Measurements from ENCODE around the gene DNAJC11. TPM values are rescaled to one million over a fixed set of nuclear protein-coding genes. Genes with fewer than 3 reads are reported as not detected.
"Not testable (repeated sequence)": the region's sequence is repeated elsewhere in the genome, so short reads cannot be mapped to it uniquely, and the experiment has no call there.

DNAJC11 gene
- total RNA-seq, 1 donor from 2014 or later: 70.3 TPM

- DNase-seq (ENCODE audit: extremely low spot score, unreplicated experiment): no peak
- peaks cover 30% of the 10 kb centered on the region for H3K27me3 Mint-ChIP-seq
- no peaks in the 10 kb centered on the region for H3K36me3 Mint-ChIP-seq
- H3K27ac Mint-ChIP-seq: no peak overlapping the region
- H3K4me3 Mint-ChIP-seq: no peak overlapping the region
- H3K4me1 Mint-ChIP-seq (ENCODE audit: unreplicated experiment): peaks cover 14% of the 10 kb centered on the region
- TF ChIP-seq, protein P1, sequence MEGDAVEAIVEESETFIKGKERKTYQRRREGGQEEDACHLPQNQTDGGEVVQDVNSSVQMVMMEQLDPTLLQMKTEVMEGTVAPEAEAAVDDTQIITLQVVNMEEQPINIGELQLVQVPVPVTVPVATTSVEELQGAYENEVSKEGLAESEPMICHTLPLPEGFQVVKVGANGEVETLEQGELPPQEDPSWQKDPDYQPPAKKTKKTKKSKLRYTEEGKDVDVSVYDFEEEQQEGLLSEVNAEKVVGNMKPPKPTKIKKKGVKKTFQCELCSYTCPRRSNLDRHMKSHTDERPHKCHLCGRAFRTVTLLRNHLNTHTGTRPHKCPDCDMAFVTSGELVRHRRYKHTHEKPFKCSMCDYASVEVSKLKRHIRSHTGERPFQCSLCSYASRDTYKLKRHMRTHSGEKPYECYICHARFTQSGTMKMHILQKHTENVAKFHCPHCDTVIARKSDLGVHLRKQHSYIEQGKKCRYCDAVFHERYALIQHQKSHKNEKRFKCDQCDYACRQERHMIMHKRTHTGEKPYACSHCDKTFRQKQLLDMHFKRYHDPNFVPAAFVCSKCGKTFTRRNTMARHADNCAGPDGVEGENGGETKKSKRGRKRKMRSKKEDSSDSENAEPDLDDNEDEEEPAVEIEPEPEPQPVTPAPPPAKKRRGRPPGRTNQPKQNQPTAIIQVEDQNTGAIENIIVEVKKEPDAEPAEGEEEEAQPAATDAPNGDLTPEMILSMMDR (conservative IDR thresholded peaks at IDR 0.05): no peak
- H3K9me3 Mint-ChIP-seq: no peaks in the 10 kb centered on the region
Measured at GRCh38 chr1:6704746-6705145, 3.1 kb upstream of the DNAJC11 start.

DNA sequence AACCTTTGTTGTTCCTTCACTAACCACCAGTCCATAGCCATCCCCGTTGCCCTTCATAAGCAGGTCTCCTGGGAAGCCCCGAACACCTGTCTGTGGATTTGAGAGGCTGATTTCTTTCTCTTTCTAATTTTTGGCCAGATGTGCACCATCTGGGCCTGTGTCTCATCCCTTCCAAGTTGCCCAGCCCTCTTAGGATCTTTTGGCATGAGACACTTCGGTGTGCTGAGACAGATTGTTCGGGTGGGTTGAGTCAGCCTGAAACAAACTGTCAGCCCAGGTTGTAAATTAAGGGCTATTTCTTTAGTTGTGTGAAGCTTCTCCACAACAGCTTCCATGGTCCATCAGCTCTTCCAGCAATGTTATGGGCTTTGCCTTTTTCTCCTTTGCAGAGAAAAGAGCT lies 1.4 kb upstream of the DNAJC11 start:
- Mint-ChIP-seq H3K36me3 (no peaks in the 10 kb centered on the region), H3K4me3 (peak overlapping the region; percentile 67), H3K27ac (no peak overlapping the region), H3K4me1 (ENCODE audit: unreplicated experiment) (peaks cover 15% of the 10 kb centered on the region), H3K27me3 (peaks cover 16% of the 10 kb centered on the region), H3K9me3 (no peaks in the 10 kb centered on the region)
- TF ChIP-seq, protein P1 (conservative IDR thresholded peaks at IDR 0.05): no peak
- no peak for DNase-seq (ENCODE audit: extremely low spot score, unreplicated experiment)

DNA sequence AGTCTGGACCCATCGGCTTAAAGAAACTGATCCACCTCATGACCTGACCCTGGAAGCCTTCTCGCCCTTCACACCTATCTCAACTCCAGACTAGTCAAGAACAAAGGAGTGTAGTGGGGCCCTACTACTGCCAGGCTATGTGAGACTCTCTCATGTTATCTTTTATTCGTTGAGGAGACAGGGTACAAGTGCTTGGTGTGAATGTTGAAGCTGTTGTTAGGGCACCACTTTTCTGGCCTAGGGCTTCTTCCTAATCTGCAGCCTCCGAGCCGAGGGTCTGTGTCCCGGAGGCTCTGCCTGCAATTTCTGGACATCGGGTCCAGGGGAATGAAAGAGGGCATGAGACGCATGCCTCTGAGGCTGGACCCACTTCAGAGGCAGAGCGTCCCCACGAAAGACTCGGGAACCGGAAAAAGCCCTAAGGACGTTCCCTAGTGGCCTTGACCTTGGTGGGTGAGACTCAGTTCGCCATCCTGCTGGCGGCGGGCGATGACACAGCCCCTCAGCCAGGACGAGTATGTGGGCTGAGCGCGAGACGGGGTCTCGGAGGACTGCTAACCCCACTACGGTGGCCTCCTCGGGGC lies 671 bp downstream of the DNAJC11 start:
- no peaks in the 10 kb centered on the region for H3K27me3 Mint-ChIP-seq
- DNase-seq (ENCODE audit: extremely low spot score, unreplicated experiment): no peak
- H3K27ac Mint-ChIP-seq: peak overlapping the region; percentile 91
- peak overlapping the region; percentile 91 for H3K4me3 Mint-ChIP-seq
- no peaks in the 10 kb centered on the region for H3K36me3 Mint-ChIP-seq
- H3K9me3 Mint-ChIP-seq: no peaks in the 10 kb centered on the region
- TF ChIP-seq, protein P1 (conservative IDR thresholded peaks at IDR 0.05): no peak
- H3K4me1 Mint-ChIP-seq (ENCODE audit: unreplicated experiment): peaks cover 19% of the 10 kb centered on the region

DNA sequence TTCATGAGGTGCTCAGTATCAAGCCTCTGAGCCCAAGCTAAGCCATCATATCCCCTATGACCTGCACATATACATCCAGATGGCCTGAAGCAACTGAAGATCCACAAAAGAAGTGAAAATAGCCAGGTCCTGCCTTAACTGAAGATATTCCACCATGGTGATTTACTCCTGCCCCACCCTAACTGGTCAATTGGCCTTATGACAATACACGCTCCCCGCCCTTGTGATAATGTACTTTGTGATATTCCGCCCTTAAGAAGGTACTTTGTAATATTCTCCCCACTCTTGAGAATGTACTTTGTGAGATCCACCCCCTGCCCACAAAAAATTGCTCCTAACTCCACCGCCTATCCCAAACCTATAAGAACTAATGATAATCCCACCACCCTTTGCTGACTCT lies 1.7 kb downstream of the DNAJC11 start:
- H3K36me3 Mint-ChIP-seq; H3K9me3 Mint-ChIP-seq; DNase-seq (ENCODE audit: extremely low spot score, unreplicated experiment); H3K27me3 Mint-ChIP-seq: not testable (repeated sequence)
- H3K4me3 Mint-ChIP-seq: peak overlapping the region; percentile 91
- H3K27ac Mint-ChIP-seq: peak overlapping the region; percentile 91
- peaks cover 19% of the 10 kb centered on the region for H3K4me1 Mint-ChIP-seq (ENCODE audit: unreplicated experiment)

DNA sequence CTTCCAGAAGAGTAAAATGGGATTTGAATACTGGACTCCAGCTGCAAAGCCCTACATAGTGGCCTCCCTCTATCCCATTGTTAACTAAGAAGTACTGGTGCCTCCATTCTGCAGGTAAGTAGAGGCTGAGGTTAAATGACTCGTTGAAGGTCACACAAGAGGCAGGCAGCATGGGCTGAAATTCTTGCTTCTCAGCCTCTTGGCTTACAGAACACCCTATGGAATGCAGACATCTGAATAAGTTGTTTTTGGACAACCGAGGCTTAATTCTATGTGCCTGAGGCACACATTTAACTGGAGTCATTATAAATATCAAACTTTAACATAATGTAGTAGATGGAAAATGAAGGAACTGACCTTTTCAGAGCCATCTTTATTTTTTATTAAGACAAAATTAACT lies 5.7 kb downstream of the DNAJC11 start:
- Mint-ChIP-seq H3K27me3 (no peaks in the 10 kb centered on the region), H3K9me3 (no peaks in the 10 kb centered on the region), H3K36me3 (peaks cover 3% of the 10 kb centered on the region), H3K4me3 (no peak overlapping the region), H3K4me1 (ENCODE audit: unreplicated experiment) (peaks cover 16% of the 10 kb centered on the region), H3K27ac (no peak overlapping the region)
- TF ChIP-seq, protein P1 (conservative IDR thresholded peaks at IDR 0.05): no peak
- no peak for DNase-seq (ENCODE audit: extremely low spot score, unreplicated experiment)

GRCh38 chr1:6694121-6694713 lies 7.4 kb downstream of the DNAJC11 start:
- DNase-seq (ENCODE audit: extremely low spot score, unreplicated experiment): no peak
- H3K27ac Mint-ChIP-seq: no peak overlapping the region

More at GRCh38 chr1:6694121-6694713, 7.4 kb downstream of the DNAJC11 start:
- Mint-ChIP-seq H3K36me3 (peaks cover 3% of the 10 kb centered on the region), H3K27me3 (no peaks in the 10 kb centered on the region), H3K4me1 (ENCODE audit: unreplicated experiment) (peaks cover 4% of the 10 kb centered on the region), H3K9me3 (no peaks in the 10 kb centered on the region), H3K4me3 (no peak overlapping the region)
- TF ChIP-seq, protein P1 (conservative IDR thresholded peaks at IDR 0.05): no peak

Measured in type B pancreatic cell (in vitro differentiated cells).